GM18498 (cell line): ENCODE measurements around the gene METTL2A.
"Not testable (repeated sequence)": the region's sequence is repeated elsewhere in the genome, so short reads cannot be mapped to it uniquely, and the experiment has no call there.

Experiments used
- ATAC-seq: cut with Tn5 transposase; IDR thresholded peaks from one replicate; pipeline ENCODE4 v1.9.1; 2021; ENCODE audit warnings: mild to moderate bottlenecking, moderate library complexity; ENCODE audit not compliant: unreplicated experiment

The METTL2A gene

GRCh38 chr17:62423647-62424461, at the start of gene METTL2A:
Gene METTL2A, plus strand, starts transcription at chr17:62423897. Its CDS starts 6 bp downstream, at chr17:62423903.
- ATAC-seq: peak; percentile 89

GRCh38 chr17:62380253-62380652, 43.4 kb upstream of the METTL2A start, which contains the start of gene EFCAB3:
Gene EFCAB3, plus strand, starts transcription at chr17:62380553. Its CDS starts 2,427 bp downstream, at chr17:62382980.
- no peak for ATAC-seq

GRCh38 chr17:62381561-62381960, 42.1 kb upstream of the METTL2A start:
- ATAC-seq: no peak

- no peak for ATAC-seq
These were observed 34.8 kb upstream of the METTL2A start for GRCh38 chr17:62388856-62389255.

GRCh38 chr17:62392908-62393307, 30.8 kb upstream of the METTL2A start:
- no peak for ATAC-seq

GRCh38 chr17:62398891-62399290, 24.8 kb upstream of the METTL2A start:
- no peak for ATAC-seq

- no peak for ATAC-seq
These were observed 18.2 kb upstream of the METTL2A start for GRCh38 chr17:62405451-62405850.

GRCh38 chr17:62413090-62413489, 10.6 kb upstream of the METTL2A start:
- ATAC-seq: not testable (repeated sequence)

- not testable (repeated sequence) for ATAC-seq
These were observed 2.5 kb downstream of the METTL2A start for GRCh38 chr17:62426214-62426613.

- ATAC-seq: not testable (repeated sequence)
These were observed 11.6 kb downstream of the METTL2A start for GRCh38 chr17:62435251-62435650.

GRCh38 chr17:62441181-62441580, 17.5 kb downstream of the METTL2A start:
- not testable (repeated sequence) for ATAC-seq

- ATAC-seq: no peak
These were observed 20.4 kb downstream of the METTL2A start for GRCh38 chr17:62444063-62444462.

GRCh38 chr17:62445791-62446190, 22.1 kb downstream of the METTL2A start:
- not testable (repeated sequence) for ATAC-seq

- not testable (repeated sequence) for ATAC-seq
These were observed 28.5 kb downstream of the METTL2A start for GRCh38 chr17:62452195-62452594.

- not testable (repeated sequence) for ATAC-seq
These were observed 29.3 kb downstream of the METTL2A start for GRCh38 chr17:62453041-62453440.

GRCh38 chr17:62453656-62454055, 30.0 kb downstream of the METTL2A start:
- peak; percentile 40 for ATAC-seq

GRCh38 chr17:62454111-62454510, 30.4 kb downstream of the METTL2A start:
- peak; percentile 61 for ATAC-seq

GRCh38 chr17:62456016-62456415, 32.3 kb downstream of the METTL2A start:
- no peak for ATAC-seq

GRCh38 chr17:62458483-62458882, 34.8 kb downstream of the METTL2A start:
- not testable (repeated sequence) for ATAC-seq

- not testable (repeated sequence) for ATAC-seq
These were observed 40.7 kb downstream of the METTL2A start for GRCh38 chr17:62464422-62464821.

- not testable (repeated sequence) for ATAC-seq
These were observed 41.6 kb downstream of the METTL2A start for GRCh38 chr17:62465271-62465670.

- not testable (repeated sequence) for ATAC-seq
These were observed 47.1 kb downstream of the METTL2A start for GRCh38 chr17:62470666-62471379.
